ENCODE results near the gene LAMA5. TPM values are rescaled to one million over a fixed set of nuclear protein-coding genes. Genes with fewer than 3 reads are reported as not detected.
A peak's percentile ranks its signal among the peaks of the same experiment; 100 is the strongest.

LAMA5 gene
- 21.6 and 28.3 TPM in 2 replicates for total RNA-seq (2014; rRNA removed; shearing (Covaris generic))

DNA sequence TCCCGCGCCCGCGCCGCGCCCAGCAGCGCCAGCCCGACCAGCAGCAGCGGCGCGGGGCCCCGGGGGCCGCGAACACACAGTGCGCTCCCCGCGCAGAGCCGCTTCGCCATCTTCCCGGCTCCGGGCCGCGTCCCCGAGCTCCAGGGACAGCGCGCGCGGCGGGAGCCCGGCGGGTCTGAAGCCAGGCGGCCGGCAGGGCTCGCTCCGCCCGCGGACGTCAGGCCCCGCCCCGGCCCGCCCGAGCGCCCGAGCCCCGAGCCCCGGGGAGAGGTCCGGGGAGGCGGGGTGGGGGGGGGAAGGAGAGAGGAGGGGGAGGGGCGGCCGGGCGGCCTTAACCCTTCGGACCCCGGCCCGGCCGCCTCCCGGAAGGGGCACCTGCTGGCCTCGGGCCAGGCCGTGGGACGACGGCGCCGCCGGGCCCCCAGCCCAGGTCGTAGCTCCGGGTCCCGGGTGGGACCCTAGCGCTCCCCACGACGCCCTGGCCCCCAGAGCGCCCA lies at the start of gene LAMA5:
Gene LAMA5, minus strand, starts transcription at position 177 of the 497 bp plus-strand sequence. Its CDS starts 67 bp downstream, at position 110.
- peak; percentile 53 for DNase-seq (ENCODE audit: low spot score)
- in situ Hi-C loops (cut with HindIII; ENCODE audit: low sequenced_read_pairs) = no loop called here

DNA sequence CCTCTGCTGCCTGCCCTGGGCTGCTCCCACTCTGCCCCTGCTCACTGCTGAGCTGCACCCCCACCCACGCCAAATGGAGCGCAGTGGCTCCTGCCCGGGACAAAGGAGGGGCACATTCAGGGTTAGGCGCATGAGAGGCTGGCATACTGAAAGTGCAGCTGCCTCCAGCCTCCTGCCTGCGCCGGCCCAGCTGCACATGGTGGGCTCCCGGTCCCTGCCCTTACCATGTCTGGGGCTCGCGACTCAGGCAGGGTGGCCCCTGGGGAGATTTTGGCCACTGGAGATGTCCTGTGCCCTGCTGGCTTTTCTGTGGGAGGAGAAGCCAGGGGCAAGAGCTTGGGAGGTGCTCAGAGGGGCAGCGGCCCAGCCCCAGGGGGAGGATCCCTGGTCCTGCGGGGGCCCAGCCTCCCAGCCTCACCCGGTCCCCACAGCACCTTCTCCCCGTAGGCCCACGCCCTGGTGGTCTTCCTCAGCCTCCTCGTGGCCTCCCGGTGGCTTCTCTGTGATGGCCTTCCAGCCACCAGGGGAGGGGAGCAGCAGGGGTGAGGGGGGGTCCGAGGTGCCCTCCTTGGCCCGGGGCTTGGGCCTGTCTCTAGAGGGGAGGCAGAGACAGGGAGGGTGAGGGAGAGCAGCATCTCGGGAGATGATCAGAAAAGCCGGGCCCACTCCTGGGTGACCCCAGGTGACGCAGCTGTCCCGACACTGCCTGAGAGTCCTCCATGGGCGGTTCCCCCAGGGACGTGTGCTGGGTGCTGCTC lies 48.4 kb upstream of the LAMA5 start:
- no peak for DNase-seq (ENCODE audit: low spot score)
- in situ Hi-C loops (cut with HindIII; ENCODE audit: low sequenced_read_pairs) = no loop called here

- in situ Hi-C loops (cut with HindIII; ENCODE audit: low sequenced_read_pairs) = no loop called here
- no peak for DNase-seq (ENCODE audit: low spot score)
Observed at GRCh38 chr20:62413896-62414481, 46.9 kb upstream of the LAMA5 start.

GRCh38 chr20:62413025-62413570 lies 46.0 kb upstream of the LAMA5 start:
- no peak for DNase-seq (ENCODE audit: low spot score)
- in situ Hi-C loops (cut with HindIII; ENCODE audit: low sequenced_read_pairs) = no loop called here

DNA sequence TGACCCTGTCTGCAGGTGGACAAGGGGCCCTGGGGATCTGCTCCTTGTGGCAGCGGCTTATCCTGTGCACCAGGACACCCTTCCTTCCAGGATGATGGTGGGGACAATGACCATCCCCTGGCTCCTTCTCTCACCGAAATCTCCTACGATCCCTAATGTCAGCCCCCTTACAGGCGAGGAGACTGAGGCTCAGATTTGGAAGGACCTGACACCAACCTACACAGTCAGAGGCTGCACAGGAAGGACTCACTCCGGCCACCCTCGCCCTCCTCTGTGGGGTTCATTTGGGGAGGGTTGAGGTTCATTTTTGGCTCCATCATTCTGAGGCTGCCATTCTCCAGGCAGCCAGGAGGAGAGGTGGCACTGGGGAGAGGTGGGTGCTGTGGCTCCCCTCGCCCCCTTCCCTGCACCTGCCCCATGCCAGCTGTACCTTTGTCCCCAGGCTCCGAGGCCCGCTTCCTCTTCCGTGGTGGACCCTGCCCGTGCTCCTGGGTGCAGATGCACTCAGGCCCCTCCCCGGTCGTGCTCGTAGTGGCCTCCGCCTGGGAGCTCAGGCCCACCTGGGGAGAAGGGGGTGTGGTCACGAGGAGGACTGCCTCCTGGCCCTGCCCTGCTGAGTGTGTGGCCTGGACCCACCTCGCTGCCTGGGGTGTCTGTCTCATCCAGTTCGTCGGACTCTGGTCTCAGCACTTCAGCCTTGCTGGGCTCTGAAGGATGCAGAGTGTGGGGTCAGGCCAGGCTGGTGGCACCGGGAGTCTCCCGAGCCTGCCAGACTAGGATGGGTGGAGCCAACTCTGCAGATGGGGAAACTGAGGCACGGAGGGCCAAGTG lies 45.3 kb upstream of the LAMA5 start:
- no peak for DNase-seq (ENCODE audit: low spot score)
- in situ Hi-C loops (cut with HindIII; ENCODE audit: low sequenced_read_pairs) = no loop called here

GRCh38 chr20:62411479-62412193 lies 44.5 kb upstream of the LAMA5 start:
- DNase-seq (ENCODE audit: low spot score) = no peak
- in situ Hi-C loops (cut with HindIII; ENCODE audit: low sequenced_read_pairs) = no loop called here

- DNase-seq (ENCODE audit: low spot score) = no peak
- in situ Hi-C loops (cut with HindIII; ENCODE audit: low sequenced_read_pairs) = no loop called here
Observed at GRCh38 chr20:62410746-62411478, 43.8 kb upstream of the LAMA5 start.

- DNase-seq (ENCODE audit: low spot score) = peak; percentile 48
- in situ Hi-C loops (cut with HindIII; ENCODE audit: low sequenced_read_pairs) = no loop called here
Observed at GRCh38 chr20:62409931-62410745, 43.0 kb upstream of the LAMA5 start.

DNA sequence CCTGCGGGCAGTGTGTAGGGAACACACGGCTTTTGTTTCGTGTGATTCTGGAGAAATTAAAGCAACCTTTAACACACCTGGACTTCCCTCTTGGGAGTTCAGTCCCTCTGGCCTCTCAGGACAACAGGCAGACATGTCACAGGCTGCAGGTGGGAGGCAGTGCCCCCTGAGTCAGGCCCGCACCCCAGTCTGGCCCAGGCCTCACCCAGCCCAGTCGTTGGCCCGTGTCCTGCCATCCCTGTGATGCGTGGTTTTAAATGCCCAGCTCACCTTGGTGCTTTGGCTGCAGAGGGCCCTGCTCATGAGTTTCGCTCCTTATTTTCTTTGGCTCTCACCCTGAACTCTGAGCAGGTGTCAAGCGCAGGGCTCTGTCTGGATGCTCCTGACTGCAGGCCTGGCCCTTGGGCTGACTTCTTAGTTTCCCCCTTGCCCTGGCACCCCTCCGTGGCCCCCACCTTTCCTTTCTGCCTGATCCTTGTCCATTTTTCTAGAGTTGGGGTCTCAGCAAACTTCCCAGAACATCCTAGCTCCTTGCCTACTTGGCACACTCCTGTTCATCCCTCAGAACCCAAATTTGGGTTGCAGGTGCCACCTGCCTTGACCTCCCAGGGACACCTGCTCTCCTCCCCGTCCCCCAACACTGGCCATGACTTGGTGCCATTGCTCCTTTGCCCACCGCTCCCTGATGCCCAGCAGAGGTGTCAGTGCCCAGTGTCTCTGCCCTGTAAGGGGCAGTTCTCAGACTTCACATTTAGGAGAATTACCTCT lies 42.2 kb upstream of the LAMA5 start:
- DNase-seq (ENCODE audit: low spot score) = no peak
- in situ Hi-C loops (cut with HindIII; ENCODE audit: low sequenced_read_pairs) = no loop called here

GRCh38 chr20:62408640-62409039 lies 41.5 kb upstream of the LAMA5 start:
- in situ Hi-C loops (cut with HindIII; ENCODE audit: low sequenced_read_pairs) = no loop called here
- no peak for DNase-seq (ENCODE audit: low spot score)

DNA sequence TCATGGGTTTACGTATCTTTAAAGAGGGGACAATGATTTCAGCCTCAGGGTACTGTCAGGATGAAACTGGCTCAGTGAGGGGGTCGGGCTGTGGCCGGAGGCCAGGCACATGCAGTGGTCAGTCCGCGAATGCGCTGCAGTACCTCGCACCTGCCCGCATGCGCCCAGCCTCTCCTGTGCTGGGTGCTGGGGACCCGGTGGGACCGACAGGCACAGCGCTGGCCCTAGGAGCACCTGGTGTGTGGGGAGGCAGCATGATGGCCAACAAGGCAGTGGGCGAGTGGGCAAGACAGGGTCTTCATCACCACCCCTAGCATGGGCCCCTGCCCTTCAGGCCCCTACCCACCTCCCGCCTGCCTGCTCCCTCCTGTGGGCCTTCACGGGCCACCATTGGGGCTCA lies 40.9 kb upstream of the LAMA5 start:
- in situ Hi-C loops (cut with HindIII; ENCODE audit: low sequenced_read_pairs) = no loop called here
- no peak for DNase-seq (ENCODE audit: low spot score)

DNA sequence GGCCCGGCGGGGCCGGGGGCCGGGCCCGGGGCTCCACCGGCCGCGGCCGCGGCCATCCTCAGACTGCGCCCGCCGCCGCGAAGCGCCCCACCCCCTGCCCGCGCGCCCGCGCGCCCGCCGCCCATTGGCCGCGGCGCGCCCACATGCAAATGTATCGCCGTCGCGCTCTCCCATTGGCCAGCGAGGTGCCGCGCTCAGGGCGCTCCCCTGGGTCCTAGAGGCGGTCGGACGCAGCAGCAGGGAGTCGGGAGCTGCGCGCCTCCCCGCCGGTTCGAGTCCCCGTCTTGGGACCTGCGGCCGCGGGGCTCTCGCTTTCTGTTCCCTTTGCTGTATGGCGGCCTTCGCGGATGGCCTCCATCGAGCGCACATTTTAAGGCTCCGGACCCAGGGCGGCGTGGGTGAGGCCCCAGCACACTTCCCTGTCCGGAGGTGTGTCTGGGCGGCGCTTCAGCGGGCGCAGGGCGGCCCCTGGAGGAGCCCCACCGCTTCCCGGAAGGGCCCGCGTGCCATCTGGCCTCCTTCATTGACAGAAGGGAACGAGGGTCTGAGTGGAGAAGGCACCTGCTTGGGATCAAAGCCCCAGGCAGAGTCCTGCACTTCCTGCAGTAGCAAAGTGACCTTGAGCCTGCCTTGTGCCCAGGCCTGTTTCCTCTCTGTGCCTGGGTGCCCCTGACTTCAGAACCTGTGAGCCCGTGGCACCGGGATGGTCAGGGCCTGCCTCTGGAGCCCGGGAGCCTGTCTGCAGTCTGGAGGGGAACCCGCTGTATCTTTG lies 40.3 kb upstream of the LAMA5 start, which contains the start of gene CABLES2:
Gene CABLES2, minus strand, starts transcription at position 65 of the 772 bp plus-strand sequence. Its CDS starts 9 bp downstream, at position 56.
- in situ Hi-C loops (cut with HindIII; ENCODE audit: low sequenced_read_pairs) = no loop called here
- DNase-seq (ENCODE audit: low spot score) = peak; percentile 92

- DNase-seq (ENCODE audit: low spot score) = no peak
- in situ Hi-C loops (cut with HindIII; ENCODE audit: low sequenced_read_pairs) = no loop called here
Observed at GRCh38 chr20:62406635-62407176, 39.6 kb upstream of the LAMA5 start.

DNA sequence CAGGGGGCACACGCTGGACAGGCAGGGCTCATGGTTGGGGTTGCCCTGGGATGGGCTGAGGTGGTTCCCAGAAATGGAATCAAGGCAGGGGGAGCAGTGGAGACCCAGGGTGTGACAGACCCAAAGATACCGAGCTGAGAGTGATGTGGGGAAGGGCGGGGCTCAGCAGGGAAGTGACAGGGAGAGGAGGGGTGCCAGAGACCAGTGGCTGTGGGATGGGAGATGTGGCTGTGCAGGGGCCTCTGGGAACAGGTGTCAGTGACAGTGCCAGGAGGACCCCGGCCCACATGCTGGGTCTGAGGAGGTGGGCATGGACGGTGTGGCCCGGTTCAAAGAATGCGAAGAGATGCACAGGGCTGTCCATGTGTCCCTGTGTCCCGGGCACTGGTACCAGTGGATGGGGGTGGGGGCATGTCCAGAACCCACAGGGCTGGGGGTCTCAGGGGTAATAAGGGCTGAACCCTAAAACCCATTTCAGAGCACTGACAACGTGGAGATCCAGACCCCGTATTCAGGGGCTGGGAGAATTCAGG lies 38.9 kb upstream of the LAMA5 start:
- DNase-seq (ENCODE audit: low spot score) = no peak
- in situ Hi-C loops (cut with HindIII; ENCODE audit: low sequenced_read_pairs) = no loop called here

DNA sequence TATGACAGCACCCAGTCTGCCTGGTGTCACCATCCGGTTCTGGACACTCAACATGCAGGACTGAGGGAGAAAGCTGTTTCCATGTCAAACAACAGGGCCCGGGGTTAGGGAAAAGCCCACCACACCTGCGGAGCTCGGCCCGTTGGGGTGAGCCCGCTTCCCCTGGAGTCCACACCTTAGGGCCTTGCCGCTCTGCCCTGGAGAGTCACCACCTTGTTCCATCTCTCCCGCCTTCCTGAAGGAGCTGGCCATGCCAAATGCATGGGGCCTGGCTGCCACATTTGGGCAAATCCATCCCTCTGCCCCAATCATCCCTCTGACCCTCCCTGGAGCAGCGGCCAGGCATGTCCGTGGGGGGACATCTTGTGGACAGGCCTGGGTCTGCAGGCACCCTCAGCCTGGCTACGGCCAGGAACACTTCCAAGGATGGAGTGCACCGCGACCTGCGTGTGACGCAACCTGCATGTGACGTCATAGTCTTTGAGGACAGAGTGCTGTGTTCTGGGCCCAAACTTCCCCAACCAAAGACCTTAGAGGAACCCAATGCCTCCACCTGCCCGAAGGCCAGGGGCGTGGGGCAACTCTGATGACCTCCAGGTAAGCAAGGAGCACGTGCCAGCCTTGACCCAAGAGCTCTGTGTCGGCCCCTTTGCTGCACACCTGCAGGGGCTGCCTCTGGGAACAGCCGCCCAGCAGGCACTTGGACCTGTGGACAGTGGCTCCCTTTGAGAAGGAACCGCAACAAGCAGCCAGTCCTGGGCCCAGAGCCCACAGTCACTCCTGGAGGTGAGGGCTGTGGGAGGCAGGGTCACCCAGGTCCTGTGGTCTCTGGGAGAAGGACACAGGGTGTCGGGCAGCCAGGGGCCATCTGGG lies 38.2 kb upstream of the LAMA5 start:
- peak; percentile 85 for DNase-seq (ENCODE audit: low spot score)
- in situ Hi-C loops (cut with HindIII; ENCODE audit: low sequenced_read_pairs) = no loop called here
